Stomach (tissue), 9 donors: ENCODE data around the gene S100A2. TPM values are rescaled to one million over a fixed set of nuclear protein-coding genes. Genes with fewer than 3 reads are reported as not detected.

ENCODE experiments used
- DNase-seq, 2 donors: peaks; one replicate each; pipeline versions ENCODE4 v3.0.0 to v3.0.0-alpha.2; 2013 to 2019
- H3K27ac ChIP-seq, 5 donors: fragments of 200-600 bp in 4 of 5; sonication (generic) in 4 of 5; one replicate each; pipeline ENCODE4 v1.5.1; 2013 to 2019; ENCODE audit warnings: mild to moderate bottlenecking in 1 of 5, moderate library complexity in 1 of 5
- H3K27me3 ChIP-seq, 3 donors: fragments of 200-600 bp; sonication (generic); one replicate each; pipeline ENCODE4 v1.5.1; 2017 to 2019; ENCODE audit warnings: mixed run types in 1 of 3
- H3K36me3 ChIP-seq, 4 donors: fragments of 200-600 bp; sonication (generic); 1 replicate in 3 of 4; 2 replicates in 1 of 4; pipeline ENCODE4 v1.5.1; 2016 to 2019
- H3K4me1 ChIP-seq, 4 donors: fragments of 200-600 bp; sonication (generic); one replicate each; pipeline ENCODE4 v1.5.1; 2016 to 2019
- H3K4me3 ChIP-seq, 4 donors: fragments of 200-600 bp; sonication (generic) in 3 of 4; one replicate each; pipeline ENCODE4 v1.5.1; 2016 to 2019; ENCODE audit warnings: mild to moderate bottlenecking in 1 of 4
- H3K9me3 ChIP-seq, 4 donors: fragments of 200-600 bp; sonication (generic); one replicate each; pipeline ENCODE4 v1.5.1; 2016 to 2019
- CTCF ChIP-seq, 7 experiments: fragments of 450-650 bp in 4 of 7; fragments of 200-600 bp in 3 of 7; sonication (generic) in 3 of 7; IDR thresholded peaks; one replicate each; pipeline ENCODE4 v1.5.1; 2016 to 2019; ENCODE audit warnings: antibody characterized with exemption in 7 of 7, control low read depth in 2 of 7, mild to moderate bottlenecking in 1 of 7
- EP300 ChIP-seq: sonication (generic); formaldehyde crosslinking; IDR thresholded peaks from one replicate; pipeline ENCODE4 v1.6.1; 2017; ENCODE audit warnings: antibody characterized with exemption
- POLR2A ChIP-seq, 4 donors: fragments of 450-650 bp; IDR thresholded peaks; one replicate each; pipeline ENCODE4 v1.6.1; 2016; ENCODE audit warnings: antibody characterized with exemption in 4 of 4, control low read depth in 2 of 4, mild to moderate bottlenecking in 1 of 4, moderate library complexity in 1 of 4
- POLR2AphosphoS5 ChIP-seq, 3 donors: sonication (generic); formaldehyde crosslinking; IDR thresholded peaks; one replicate each; pipeline ENCODE4 v1.6.1; 2016; ENCODE audit warnings: antibody characterized with exemption in 3 of 3
- WGBS, 5 donors: extraction: QIAGEN DNeasy Blood & Tissue Kit in 3 of 5; methylation state at CpG; one replicate each; pipeline versions ENCODE4 v1.1.5 to v1.1.7; 2013 to 2018; 5-methylcytosine and 5-hydroxymethylcytosine counted together
- intact Hi-C: fragments of 100-400 bp; cut with DNase I; formaldehyde crosslinking; loops from one replicate; pipeline ENCODE4 v1.15.1; 2023; ENCODE audit warnings: low total_unique reads
- polyA plus RNA-seq, 3 donors: library from polyadenylated mRNA; stranded (reverse); fragments of 200-250 nt; gene quantifications; one replicate each; pipeline ENCODE4 v1.2.3, GENCODE V29; 2013
- total RNA-seq, 5 donors: library from RNA; depleted of rRNA; stranded (reverse); fragments of >200 nt; gene quantifications; one replicate each; pipeline versions ENCODE4 v1.1.0 to v1.2.3, GENCODE V29; 2014 to 2016
- donor health status: healthy with polysubstance abuse.
- donor health status: Bipolar disorder and iron deficiency.
- donor health status: healthy.

S100A2 gene
- total and polyA plus RNA-seq, 8 donors = 2.2 to 1,809 (median 8.3) TPM; not detected in 3

- TF ChIP-seq POLR2A (IDR thresholded peaks at IDR 0.05) (no peak), POLR2AphosphoS5 (IDR thresholded peaks at IDR 0.05) (no peak), CTCF (IDR thresholded peaks at IDR 0.05) (no peak), EP300 (no peak)
- intact Hi-C loops = loop anchor here (5.0 kb wide), 1 partner anchor 36 kb away; no protein-coding TSS in a partner anchor
- peak overlapping the region; percentile 68 to 90 (median 88) for H3K27ac ChIP-seq
- DNase-seq = peak in 1 of 2 donors; percentile 63
- no peaks in the 10 kb centered on the region for H3K27me3 ChIP-seq
- WGBS, 5 donors = 65 to 79% (median 68%) methylated on average over 7 of the region's 7 CpGs
- H3K36me3 ChIP-seq = peaks cover 17 to 31% (median 30%) of the 10 kb centered on the region in 4 donors
- peaks cover 41 to 50% (median 45%) of the 10 kb centered on the region in 4 donors for H3K4me1 ChIP-seq
- H3K4me3 ChIP-seq = peak overlapping the region; percentile 27 to 67 (median 34)
- no peaks in the 10 kb centered on the region for H3K9me3 ChIP-seq
Observed at GRCh38 chr1:153608089-153608682, 42.5 kb upstream of the S100A2 start.

- peak overlapping the region in 4 of 5 donors; percentile 87 to 90 (median 88) for H3K27ac ChIP-seq
- H3K9me3 ChIP-seq = no peaks in the 10 kb centered on the region
- TF ChIP-seq CTCF (IDR thresholded peaks at IDR 0.05) = no peak
- no peak for TF ChIP-seq POLR2AphosphoS5 (IDR thresholded peaks at IDR 0.05)
- no peak for TF ChIP-seq EP300
- no peak for TF ChIP-seq POLR2A (IDR thresholded peaks at IDR 0.05)
- peaks cover 17 to 31% (median 30%) of the 10 kb centered on the region in 4 donors for H3K36me3 ChIP-seq
- 92 to 94% (median 94%) methylated on average over 8 of the region's 8 CpGs for WGBS, 5 donors
- peaks cover 38 to 47% (median 41%) of the 10 kb centered on the region in 4 donors for H3K4me1 ChIP-seq
- intact Hi-C loops = loop anchor here (5.0 kb wide), 1 partner anchor 35 kb away; no protein-coding TSS in a partner anchor
- no peak for DNase-seq
- H3K4me3 ChIP-seq = peak overlapping the region in 2 of 4 donors; percentile 34 to 67
- no peaks in the 10 kb centered on the region for H3K27me3 ChIP-seq
Observed at GRCh38 chr1:153607381-153607780, 41.7 kb upstream of the S100A2 start.

DNA sequence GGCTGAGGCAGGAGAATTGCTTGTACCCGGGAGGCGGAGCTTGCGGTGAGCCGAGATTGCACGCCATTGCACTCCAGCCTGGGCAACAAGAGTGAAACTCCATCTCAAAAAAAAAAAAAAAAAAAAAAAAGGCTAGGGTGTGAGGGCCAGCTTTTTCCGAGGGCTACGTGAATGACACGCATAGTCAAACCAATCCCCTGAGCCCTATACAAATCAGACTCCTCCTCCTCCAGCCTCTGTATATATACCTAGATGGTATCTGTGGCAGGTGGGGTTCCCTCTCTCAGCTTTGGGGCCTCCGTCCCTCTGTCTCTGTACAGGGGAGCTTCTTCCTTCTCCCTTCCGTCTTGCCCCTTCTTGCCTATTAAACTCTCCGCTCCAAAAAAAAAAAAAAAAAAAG is 40.5 kb upstream of the S100A2 start:
- no peak overlapping the region for H3K4me3 ChIP-seq
- H3K27ac ChIP-seq = no peak overlapping the region
- H3K36me3 ChIP-seq = peaks cover 17 to 31% (median 30%) of the 10 kb centered on the region in 4 donors
- DNase-seq = no peak
- peaks cover 32 to 41% (median 35%) of the 10 kb centered on the region in 4 donors for H3K4me1 ChIP-seq
- WGBS, 5 donors = 90 to 97% (median 94%) methylated on average over 10 to 11 of the region's 11 CpGs
- H3K9me3 ChIP-seq = no peaks in the 10 kb centered on the region
- TF ChIP-seq POLR2AphosphoS5 (IDR thresholded peaks at IDR 0.05) (no peak), POLR2A (IDR thresholded peaks at IDR 0.05) (no peak), CTCF (IDR thresholded peaks at IDR 0.05) (no peak), EP300 (no peak)
- intact Hi-C loops = loop anchor here (5.0 kb wide), 1 partner anchor 34 kb away; no protein-coding TSS in a partner anchor
- no peaks in the 10 kb centered on the region for H3K27me3 ChIP-seq

- intact Hi-C loops = no loop called here
- no peak for DNase-seq
Observed at GRCh38 chr1:153602749-153603148, 37.1 kb upstream of the S100A2 start.

More at GRCh38 chr1:153602749-153603148, 37.1 kb upstream of the S100A2 start:
- Histone ChIP-seq H3K4me3 (no peak overlapping the region), H3K27ac (no peak overlapping the region), H3K9me3 (no peaks in the 10 kb centered on the region), H3K4me1 (peaks cover 0 to 6% (median under 1%) of the 10 kb centered on the region in 4 donors), H3K36me3 (peaks cover 16 to 28% (median 27%) of the 10 kb centered on the region in 4 donors), H3K27me3 (no peaks in the 10 kb centered on the region)
- WGBS, 5 donors = 85 to 92% (median 90%) methylated on average over 6 of the region's 6 CpGs
- TF ChIP-seq EP300 (no peak), CTCF (IDR thresholded peaks at IDR 0.05) (no peak), POLR2A (IDR thresholded peaks at IDR 0.05) (no peak), POLR2AphosphoS5 (IDR thresholded peaks at IDR 0.05) (no peak)
